Measurements from ENCODE around the gene TEKTIP1. TPM values are rescaled to one million over a fixed set of nuclear protein-coding genes. Genes with fewer than 3 reads are reported as not detected.

TEKTIP1 gene
- total and polyA plus RNA-seq, 9 of the 15 experiments (the other 6 are each of a cell fraction or from before 2014, with no cell fraction given): 0.66 TPM; not detected in 8

DNA sequence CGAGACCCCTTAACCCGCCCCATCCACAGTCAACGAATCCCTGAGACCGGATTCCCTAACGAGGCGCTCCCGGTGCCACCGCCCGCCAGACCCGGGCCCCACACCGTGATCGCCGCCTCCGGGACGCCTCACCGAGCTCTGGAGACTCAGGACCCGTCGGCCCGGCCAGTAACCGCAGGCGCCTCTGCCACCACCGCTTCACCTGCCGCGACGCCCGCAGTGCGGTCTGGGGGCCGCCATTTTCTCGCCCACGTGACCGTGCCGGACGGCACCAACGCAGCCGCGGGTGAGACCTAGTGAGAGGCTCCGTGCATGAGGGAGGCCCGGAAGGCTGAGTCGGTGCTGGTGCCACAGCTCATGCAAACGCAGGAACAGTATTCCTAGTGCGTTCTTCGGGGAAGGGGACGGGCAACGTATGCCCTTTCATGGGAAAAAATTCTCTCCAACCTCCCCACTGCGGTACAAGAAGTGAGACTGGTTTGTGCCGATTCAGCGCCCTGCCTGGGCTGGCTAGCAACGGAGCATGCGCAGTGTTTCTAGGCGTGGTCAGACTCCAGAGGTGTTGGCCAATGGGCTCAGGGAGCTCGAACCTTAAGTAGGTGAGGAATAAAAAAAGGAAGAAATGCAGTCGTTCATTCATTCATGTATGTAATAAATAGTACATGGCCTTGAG, 38.4 kb upstream of the TEKTIP1 start, which contains the start of gene DOHH (continued):
- TF ChIP-seq PHF20 (IDR thresholded peaks at IDR 0.05; ENCODE audit: partially characterized antibody) (peak; percentile 99), ATF6 (CRISPR knock-in tag; IDR thresholded peaks at IDR 0.05) (peak; percentile 81), MYNN (IDR thresholded peaks at IDR 0.05) (no peak), MYNN (CRISPR knock-in tag; IDR thresholded peaks at IDR 0.05) (no peak), HIVEP1 (CRISPR knock-in tag; IDR thresholded peaks at IDR 0.05) (no peak), ZNF197 (CRISPR knock-in tag; IDR thresholded peaks at IDR 0.05; ENCODE audit: low read depth) (no peak), IFI16 (CRISPR knock-in tag; IDR thresholded peaks at IDR 0.05) (no peak), FOXJ2 (tag; IDR thresholded peaks at IDR 0.05) (no peak), NFIX (CRISPR knock-in tag; IDR thresholded peaks at IDR 0.05; ENCODE audit: low read depth) (no peak), EGR1 (conservative IDR thresholded peaks at IDR 0.05) (peak; percentile 81), ETV5 (CRISPR knock-in tag; IDR thresholded peaks at IDR 0.05; ENCODE audit: low read depth) (0 out of 2 replicates have a peak, but pooled peaks have one; percentile 19), MTA2 (IDR thresholded peaks at IDR 0.05; ENCODE audit: low read depth) (no peak), SREBF2 (CRISPR knock-in tag; IDR thresholded peaks at IDR 0.05) (no peak), FOXP1 (CRISPR knock-in tag; IDR thresholded peaks at IDR 0.05) (peak; percentile 80; the same call in 1 of the 2 replicates), ZKSCAN1 (IDR thresholded peaks at IDR 0.05; ENCODE audit: low read depth, low read length) (no peak), RBM17 (IDR thresholded peaks at IDR 0.05; ENCODE audit: borderline replicate concordance, low read depth, low read length) (no peak), ZNF134 (CRISPR knock-in tag; conservative IDR thresholded peaks at IDR 0.05) (peak; percentile 81), MTA3 (IDR thresholded peaks at IDR 0.05; ENCODE audit: borderline replicate concordance) (peak; percentile 95; the same call in 1 of the 2 replicates), ZNF41 (CRISPR knock-in tag; conservative IDR thresholded peaks at IDR 0.05) (no peak), LEF1 (IDR thresholded peaks at IDR 0.05) (no peak), ARHGAP35 (IDR thresholded peaks at IDR 0.05; ENCODE audit: partially characterized antibody) (no peak), DACH1 (IDR thresholded peaks at IDR 0.05; ENCODE audit: partially characterized antibody) (no peak), HNRNPH1 (optimal IDR thresholded peaks at IDR 0.05; ENCODE audit: low read depth, low read length) (no peak), TAL1 (IDR thresholded peaks at IDR 0.05) (0 out of 2 replicates have a peak, but pooled peaks have one; percentile 2), KAT7 (CRISPR knock-in tag; IDR thresholded peaks at IDR 0.05; ENCODE audit: borderline replicate concordance) (peak; percentile 93; the same call in 1 of the 2 replicates), CBFB (CRISPR knock-in tag; IDR thresholded peaks at IDR 0.05) (peak; percentile 97)
- TF ChIP-seq, protein P1, sequence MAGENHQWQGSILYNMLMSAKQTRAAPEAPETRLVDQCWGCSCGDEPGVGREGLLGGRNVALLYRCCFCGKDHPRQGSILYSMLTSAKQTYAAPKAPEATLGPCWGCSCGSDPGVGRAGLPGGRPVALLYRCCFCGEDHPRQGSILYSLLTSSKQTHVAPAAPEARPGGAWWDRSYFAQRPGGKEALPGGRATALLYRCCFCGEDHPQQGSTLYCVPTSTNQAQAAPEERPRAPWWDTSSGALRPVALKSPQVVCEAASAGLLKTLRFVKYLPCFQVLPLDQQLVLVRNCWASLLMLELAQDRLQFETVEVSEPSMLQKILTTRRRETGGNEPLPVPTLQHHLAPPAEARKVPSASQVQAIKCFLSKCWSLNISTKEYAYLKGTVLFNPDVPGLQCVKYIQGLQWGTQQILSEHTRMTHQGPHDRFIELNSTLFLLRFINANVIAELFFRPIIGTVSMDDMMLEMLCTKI (IDR thresholded peaks at IDR 0.05; ENCODE audit: partially characterized antibody): no peak
- TF ChIP-seq, protein P2, sequence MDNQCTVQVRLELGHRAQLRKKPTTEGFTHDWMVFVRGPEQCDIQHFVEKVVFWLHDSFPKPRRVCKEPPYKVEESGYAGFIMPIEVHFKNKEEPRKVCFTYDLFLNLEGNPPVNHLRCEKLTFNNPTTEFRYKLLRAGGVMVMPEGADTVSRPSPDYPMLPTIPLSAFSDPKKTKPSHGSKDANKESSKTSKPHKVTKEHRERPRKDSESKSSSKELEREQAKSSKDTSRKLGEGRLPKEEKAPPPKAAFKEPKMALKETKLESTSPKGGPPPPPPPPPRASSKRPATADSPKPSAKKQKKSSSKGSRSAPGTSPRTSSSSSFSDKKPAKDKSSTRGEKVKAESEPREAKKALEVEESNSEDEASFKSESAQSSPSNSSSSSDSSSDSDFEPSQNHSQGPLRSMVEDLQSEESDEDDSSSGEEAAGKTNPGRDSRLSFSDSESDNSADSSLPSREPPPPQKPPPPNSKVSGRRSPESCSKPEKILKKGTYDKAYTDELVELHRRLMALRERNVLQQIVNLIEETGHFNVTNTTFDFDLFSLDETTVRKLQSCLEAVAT (IDR thresholded peaks at IDR 0.05): peak in 1 of 2 experiments; percentile 87; a peak in 1 of 4 replicates

All from K562 (cell line).